Nephron (organoid): ENCODE measurements around the gene C1orf159.
"Not testable (repeated sequence)": the region's sequence is repeated elsewhere in the genome, so short reads cannot be mapped to it uniquely, and the experiment has no call there.

Source experiments
- H3K27ac Mint-ChIP-seq, 3 experiments: 2 replicates each; pipeline ENCODE4 v1.8.0; 2020; ENCODE audit warnings: mixed read lengths in 3 of 3, mild to moderate bottlenecking in 2 of 3, moderate library complexity in 1 of 3
- H3K27me3 Mint-ChIP-seq: 2 replicates; pipeline ENCODE4 v1.8.0; 2021; ENCODE audit warnings: low read depth, mild to moderate bottlenecking, moderate library complexity, mixed read lengths
- H3K36me3 Mint-ChIP-seq: 2 replicates; pipeline ENCODE4 v1.8.0; 2020; ENCODE audit warnings: low read depth, mixed read lengths
- H3K4me1 Mint-ChIP-seq: 2 replicates; pipeline ENCODE4 v1.8.0; 2020; ENCODE audit warnings: mixed read lengths
- H3K4me3 Mint-ChIP-seq, 3 experiments: 2 replicates each; pipeline ENCODE4 v1.8.0; 2020; ENCODE audit warnings: mild to moderate bottlenecking in 3 of 3, mixed read lengths in 3 of 3, moderate library complexity in 2 of 3
- H3K9me3 Mint-ChIP-seq: 2 replicates; pipeline ENCODE4 v1.8.0; 2020; ENCODE audit warnings: mixed read lengths
- TF ChIP-seq, protein P1 (sequence below), 3 experiments: fragments of 200-600 bp; sonication (generic); IDR thresholded peaks; one replicate each; pipeline ENCODE4 v1.5.0; 2021; ENCODE audit warnings: antibody characterized with exemption in 3 of 3; ENCODE audit not compliant: unreplicated experiment in 3 of 3

C1orf159 gene

DNA sequence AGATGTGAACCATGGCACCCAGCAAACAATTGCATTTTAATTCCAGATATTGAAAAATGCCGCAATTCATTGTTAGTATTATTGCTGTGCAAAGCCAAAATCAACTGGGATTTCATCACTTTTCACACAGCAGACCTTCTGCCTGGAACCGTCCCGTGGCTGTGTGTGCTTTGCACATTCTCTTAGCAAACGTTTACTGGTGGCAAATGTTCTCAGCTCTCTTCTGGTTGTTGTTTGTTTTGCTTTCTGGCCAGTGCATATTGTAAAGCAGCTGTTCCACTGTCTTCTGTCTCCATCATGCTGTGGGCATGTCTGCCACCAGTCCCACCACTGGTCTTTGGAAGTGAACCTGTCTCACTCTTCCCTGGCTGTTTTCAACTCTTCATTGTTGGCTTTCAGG is 38.0 kb upstream of the C1orf159 start:
- peaks cover 5% of the 10 kb centered on the region for H3K4me1 Mint-ChIP-seq
- peak overlapping the region in 2 of 3 experiments; percentile 14 to 61 for H3K27ac Mint-ChIP-seq
- TF ChIP-seq, protein P1, sequence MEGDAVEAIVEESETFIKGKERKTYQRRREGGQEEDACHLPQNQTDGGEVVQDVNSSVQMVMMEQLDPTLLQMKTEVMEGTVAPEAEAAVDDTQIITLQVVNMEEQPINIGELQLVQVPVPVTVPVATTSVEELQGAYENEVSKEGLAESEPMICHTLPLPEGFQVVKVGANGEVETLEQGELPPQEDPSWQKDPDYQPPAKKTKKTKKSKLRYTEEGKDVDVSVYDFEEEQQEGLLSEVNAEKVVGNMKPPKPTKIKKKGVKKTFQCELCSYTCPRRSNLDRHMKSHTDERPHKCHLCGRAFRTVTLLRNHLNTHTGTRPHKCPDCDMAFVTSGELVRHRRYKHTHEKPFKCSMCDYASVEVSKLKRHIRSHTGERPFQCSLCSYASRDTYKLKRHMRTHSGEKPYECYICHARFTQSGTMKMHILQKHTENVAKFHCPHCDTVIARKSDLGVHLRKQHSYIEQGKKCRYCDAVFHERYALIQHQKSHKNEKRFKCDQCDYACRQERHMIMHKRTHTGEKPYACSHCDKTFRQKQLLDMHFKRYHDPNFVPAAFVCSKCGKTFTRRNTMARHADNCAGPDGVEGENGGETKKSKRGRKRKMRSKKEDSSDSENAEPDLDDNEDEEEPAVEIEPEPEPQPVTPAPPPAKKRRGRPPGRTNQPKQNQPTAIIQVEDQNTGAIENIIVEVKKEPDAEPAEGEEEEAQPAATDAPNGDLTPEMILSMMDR (IDR thresholded peaks at IDR 0.05; ENCODE audit: unreplicated experiment in 3 of 3), result no peak
- no peak overlapping the region for H3K4me3 Mint-ChIP-seq
- peaks cover 12% of the 10 kb centered on the region for H3K27me3 Mint-ChIP-seq
- H3K36me3 Mint-ChIP-seq, result peaks cover 20% of the 10 kb centered on the region
- peaks cover 20% of the 10 kb centered on the region for H3K9me3 Mint-ChIP-seq

DNA sequence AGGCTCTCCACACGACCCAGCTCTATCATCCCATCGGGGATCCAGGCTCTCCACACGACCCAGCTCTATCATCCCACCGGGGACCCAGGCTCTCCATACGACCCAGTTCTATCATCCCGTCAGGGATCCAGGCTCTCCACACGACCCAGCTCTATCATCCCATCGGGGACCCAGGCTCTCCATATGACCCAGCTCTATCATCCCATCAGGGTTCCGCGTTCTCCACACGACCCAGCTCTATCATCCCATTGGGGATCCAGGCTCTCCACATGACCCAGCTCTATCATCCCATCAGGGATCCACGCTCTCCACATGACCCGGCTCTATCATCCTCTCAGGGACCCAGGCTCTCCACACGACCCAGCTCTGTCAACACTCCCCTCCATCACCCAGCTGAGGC is 37.3 kb upstream of the C1orf159 start:
- Mint-ChIP-seq H3K36me3 (peaks cover 20% of the 10 kb centered on the region), H3K9me3 (peaks cover 20% of the 10 kb centered on the region), H3K27ac (peak overlapping the region in 1 of 3 experiments; percentile 86), H3K27me3 (peaks cover 14% of the 10 kb centered on the region)
- H3K4me3 Mint-ChIP-seq, H3K4me1 Mint-ChIP-seq: not testable (repeated sequence)

DNA sequence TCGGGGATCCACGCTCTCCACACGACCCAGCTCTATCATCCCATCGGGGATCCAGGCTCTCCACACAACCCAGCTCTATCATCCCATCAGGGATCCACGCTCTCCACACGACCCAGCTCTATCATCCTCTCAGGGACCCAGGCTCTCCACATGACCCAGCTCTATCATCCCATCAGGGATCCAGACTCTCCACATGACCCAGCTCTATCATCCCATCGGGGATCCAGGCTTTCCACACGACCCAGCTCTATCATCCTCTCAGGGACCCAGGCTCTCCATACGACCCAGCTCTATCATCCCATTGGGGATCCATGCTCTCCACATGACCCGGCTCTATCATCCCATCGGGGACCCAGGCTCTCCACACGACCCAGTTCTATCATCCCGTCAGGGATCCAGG is 36.5 kb upstream of the C1orf159 start:
- H3K27ac Mint-ChIP-seq, H3K4me3 Mint-ChIP-seq, H3K4me1 Mint-ChIP-seq: not testable (repeated sequence)
- Mint-ChIP-seq H3K9me3 (peaks cover 20% of the 10 kb centered on the region), H3K27me3 (peaks cover 19% of the 10 kb centered on the region), H3K36me3 (peaks cover 20% of the 10 kb centered on the region)

DNA sequence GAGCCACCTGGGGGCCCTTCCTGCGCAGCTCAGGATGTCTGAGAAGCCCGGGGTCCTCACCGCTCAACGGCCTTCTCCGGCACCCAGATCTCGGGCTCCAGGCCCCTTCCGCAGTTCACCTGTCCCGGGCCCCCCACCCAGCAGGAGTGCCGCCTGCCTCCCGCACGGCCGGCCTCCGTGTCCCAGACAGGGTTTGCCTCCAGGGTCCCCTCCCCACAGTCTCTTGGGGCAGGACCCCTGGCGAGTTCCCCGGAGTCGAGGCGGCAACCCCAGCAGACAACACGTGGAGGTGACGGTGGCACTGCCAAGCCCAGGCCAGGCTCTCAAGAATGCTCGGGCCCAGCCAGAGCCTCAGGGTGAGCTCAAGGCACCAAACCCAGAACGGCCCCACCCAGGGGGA is 35.4 kb upstream of the C1orf159 start:
- H3K4me1 Mint-ChIP-seq, result peaks cover 5% of the 10 kb centered on the region
- peaks cover 20% of the 10 kb centered on the region for H3K9me3 Mint-ChIP-seq
- TF ChIP-seq, protein P1 (IDR thresholded peaks at IDR 0.05; ENCODE audit: unreplicated experiment in 3 of 3), result no peak
- peaks cover 15% of the 10 kb centered on the region for H3K27me3 Mint-ChIP-seq
- H3K27ac Mint-ChIP-seq, result no peak overlapping the region
- H3K4me3 Mint-ChIP-seq, result no peak overlapping the region
- peaks cover 20% of the 10 kb centered on the region for H3K36me3 Mint-ChIP-seq

DNA sequence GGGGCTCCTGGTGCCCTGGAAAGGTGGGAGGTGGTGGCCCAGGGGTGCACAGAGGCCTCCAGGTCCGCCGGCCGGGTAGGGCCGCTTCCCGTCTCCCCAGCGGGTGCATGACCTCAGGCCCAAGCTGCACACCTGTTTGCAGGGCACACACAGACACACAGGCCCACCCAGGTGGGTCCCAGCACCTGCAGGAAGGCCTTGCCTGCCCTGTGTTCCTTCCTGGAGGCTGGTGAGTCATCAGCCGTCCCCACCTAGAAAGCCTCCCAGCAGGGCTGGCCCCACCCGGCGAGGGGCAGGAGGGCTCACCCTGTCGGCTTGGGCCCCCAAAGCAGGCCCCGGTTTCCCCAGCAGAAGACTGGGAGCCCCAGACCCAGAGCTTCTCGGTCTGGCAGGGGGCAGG is 34.2 kb upstream of the C1orf159 start:
- peaks cover 20% of the 10 kb centered on the region for H3K36me3 Mint-ChIP-seq
- no peak overlapping the region for H3K27ac Mint-ChIP-seq
- H3K4me3 Mint-ChIP-seq, result no peak overlapping the region
- H3K4me1 Mint-ChIP-seq, result peaks cover 5% of the 10 kb centered on the region
- peaks cover 12% of the 10 kb centered on the region for H3K27me3 Mint-ChIP-seq
- peaks cover 16% of the 10 kb centered on the region for H3K9me3 Mint-ChIP-seq
- TF ChIP-seq, protein P1 (IDR thresholded peaks at IDR 0.05; ENCODE audit: unreplicated experiment in 3 of 3), result no peak

- H3K4me1 Mint-ChIP-seq, result peaks cover 5% of the 10 kb centered on the region
- H3K36me3 Mint-ChIP-seq, result peaks cover 20% of the 10 kb centered on the region
- H3K27me3 Mint-ChIP-seq, result peaks cover 12% of the 10 kb centered on the region
- TF ChIP-seq, protein P1 (IDR thresholded peaks at IDR 0.05; ENCODE audit: unreplicated experiment in 3 of 3), result no peak
- no peak overlapping the region for H3K4me3 Mint-ChIP-seq
- peaks cover 14% of the 10 kb centered on the region for H3K9me3 Mint-ChIP-seq
- no peak overlapping the region for H3K27ac Mint-ChIP-seq
Observed at GRCh38 chr1:1149416-1149815, 33.5 kb upstream of the C1orf159 start.

- Mint-ChIP-seq H3K36me3 (peaks cover 15% of the 10 kb centered on the region), H3K27ac (no peak overlapping the region), H3K4me1 (no peaks in the 10 kb centered on the region), H3K4me3 (no peak overlapping the region), H3K9me3 (peaks cover 9% of the 10 kb centered on the region), H3K27me3 (peaks cover 12% of the 10 kb centered on the region)
- TF ChIP-seq, protein P1 (IDR thresholded peaks at IDR 0.05; ENCODE audit: unreplicated experiment in 3 of 3), result no peak
Observed at GRCh38 chr1:1148569-1148968, 32.7 kb upstream of the C1orf159 start.
